ENCODE results near the gene AXIN1.
"Not testable (repeated sequence)": the region's sequence is repeated elsewhere in the genome, so short reads cannot be mapped to it uniquely, and the experiment has no call there.

The AXIN1 gene

DNA sequence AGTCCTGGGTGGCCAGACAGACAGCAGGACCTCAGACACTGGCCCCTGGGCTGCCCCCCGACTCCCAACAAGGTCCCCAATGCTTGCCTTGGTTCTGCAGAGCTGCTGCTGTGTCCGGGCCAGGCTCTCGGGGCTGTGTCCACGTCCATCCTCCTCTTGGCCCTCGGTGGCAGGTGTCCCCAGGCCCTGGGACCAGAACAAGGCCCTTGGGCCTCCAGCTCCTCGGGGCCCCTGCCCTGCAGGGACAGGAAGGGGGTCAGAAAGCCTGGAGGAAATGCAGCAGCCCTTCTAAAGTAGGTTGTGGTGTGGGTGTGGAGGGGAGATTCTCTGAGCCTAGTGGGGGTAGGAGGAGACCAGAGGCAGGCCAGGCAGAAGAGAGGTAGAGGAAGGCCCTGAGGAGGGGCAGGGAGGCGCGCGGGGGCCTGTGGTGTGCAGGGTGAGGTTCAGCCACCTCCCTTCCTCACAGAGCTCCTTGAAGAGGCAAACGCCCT is 2.5 kb upstream of the AXIN1 start:
- DNase-seq (ENCODE audit: low read depth, low spot score) = no peak

DNA sequence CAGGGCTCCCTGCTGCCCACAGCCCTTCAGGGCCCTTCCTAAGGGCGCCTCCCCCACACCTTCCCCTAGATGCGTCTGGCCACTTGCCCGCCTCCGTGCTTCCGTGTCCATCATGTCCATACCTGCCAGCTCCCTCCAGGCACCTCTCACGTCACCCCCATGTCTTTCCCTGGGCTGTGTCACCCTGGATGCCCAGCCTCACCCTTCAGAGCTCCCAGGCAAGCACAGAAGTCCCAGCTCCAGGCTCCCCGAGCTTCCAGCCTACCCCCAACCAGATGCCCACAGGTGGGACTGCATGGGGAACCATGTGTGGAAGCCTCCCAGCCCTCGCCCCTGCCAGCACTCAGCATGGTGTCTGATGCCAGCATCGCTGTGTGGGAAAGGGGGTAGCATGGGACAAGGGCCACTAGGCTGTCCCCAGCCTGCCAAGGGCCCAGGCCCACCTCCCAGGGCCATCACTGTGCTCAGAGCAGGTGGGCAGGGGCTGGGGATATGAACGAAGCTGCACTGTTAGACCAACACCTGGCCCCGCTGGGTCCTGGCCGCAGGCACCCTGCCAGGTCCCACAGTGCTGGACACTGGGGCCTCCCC is 1.9 kb upstream of the AXIN1 start:
- DNase-seq (ENCODE audit: low read depth, low spot score) = no peak

DNA sequence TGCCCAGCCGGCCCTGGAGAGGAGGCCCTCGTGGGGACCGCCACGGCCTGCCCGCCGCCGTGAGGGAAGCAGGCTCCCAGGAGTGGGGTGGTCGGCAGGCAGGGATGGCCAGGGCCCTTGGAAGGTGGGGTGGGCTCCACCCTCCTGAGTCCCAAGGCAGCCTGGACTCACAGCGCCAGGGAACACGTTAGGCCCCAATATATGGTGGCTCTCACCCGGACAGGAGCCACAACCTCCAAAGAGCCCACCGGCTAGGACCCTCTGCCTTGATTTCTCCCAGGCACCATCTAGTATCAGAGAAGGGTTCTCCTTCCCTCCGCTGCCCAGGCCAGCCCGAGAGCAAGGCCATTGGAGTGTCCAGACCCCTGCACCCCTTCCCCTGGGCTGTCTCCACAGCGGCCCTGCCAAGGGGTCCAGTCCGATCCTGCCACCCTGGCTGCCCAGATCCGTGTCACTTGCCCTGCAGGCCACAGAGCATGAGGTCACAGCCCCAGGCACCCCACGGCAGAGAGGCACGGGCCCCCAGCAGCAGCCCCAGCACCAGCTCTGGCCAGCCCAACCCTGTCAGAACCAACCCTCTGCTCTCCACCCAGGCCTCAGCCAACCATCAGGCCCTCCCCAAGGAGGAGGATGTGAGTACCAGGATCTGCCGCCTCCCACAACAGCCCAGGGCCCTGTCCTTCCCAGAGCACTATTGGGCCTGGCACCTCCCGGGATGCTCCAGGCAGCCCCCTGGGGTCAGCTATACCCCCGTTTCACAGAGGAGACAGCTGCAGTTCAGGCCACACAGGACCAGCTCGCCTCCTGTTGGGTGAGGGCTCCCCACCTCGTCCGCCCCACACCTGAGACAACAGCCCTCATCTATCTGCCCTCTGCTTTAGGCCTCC is 1.1 kb upstream of the AXIN1 start:
- DNase-seq (ENCODE audit: low read depth, low spot score) = no peak

DNA sequence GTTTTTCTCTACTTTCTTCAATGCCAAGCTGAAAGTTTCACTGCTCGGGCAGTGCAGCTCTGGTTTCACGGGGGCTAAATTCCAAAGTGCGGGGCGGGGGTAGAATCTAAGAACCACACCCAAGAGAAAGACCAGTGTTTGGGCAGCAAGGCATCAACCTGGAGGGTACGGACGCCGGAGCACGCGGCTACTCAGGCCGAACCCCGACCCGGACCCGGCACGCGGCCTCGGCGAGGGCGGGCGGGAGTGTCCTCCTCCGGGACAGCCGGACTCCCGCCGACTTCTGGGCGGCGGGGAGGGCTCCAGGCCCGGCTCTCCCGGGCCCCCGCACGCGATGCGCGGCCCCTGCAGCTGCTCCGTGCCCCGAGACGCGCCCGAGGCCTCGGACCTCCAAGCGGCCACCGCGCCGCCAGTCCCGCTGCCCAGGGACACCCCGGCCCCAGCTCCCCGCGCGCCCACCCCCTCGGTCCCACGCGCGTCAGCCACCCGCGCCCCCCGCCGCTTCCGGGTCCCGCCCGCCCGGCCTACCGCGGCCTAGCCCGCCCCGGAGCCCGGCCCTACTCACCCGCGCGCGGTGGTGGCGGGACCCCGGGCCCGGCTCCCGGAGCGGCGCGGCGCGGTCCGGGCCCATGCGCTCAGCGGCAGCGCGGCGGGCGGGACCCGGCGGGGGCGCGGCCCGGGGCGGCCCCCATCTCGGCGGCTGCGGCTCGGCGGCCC is 561 bp downstream of the AXIN1 start:
- DNase-seq (ENCODE audit: low read depth, low spot score) = no peak

DNA sequence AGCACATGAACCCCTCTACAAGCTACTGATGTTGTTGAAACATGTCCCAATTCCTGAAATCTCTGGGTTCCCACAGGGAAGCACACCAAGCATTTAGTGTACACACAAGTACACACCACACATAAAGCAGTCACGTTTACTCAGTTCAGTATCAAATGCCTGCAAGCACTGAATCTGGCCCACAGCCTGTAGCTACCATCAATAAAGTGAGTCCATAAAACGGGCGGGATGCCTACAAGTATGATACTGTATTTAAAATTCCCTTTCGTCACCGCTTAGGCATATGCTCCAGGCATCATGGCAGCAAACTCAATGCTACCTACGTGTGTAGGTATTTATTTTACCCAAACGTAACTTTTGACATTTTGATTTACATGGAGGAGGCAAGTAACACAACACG is 2.3 kb downstream of the AXIN1 start:
- DNase-seq (ENCODE audit: low read depth, low spot score) = no peak

DNA sequence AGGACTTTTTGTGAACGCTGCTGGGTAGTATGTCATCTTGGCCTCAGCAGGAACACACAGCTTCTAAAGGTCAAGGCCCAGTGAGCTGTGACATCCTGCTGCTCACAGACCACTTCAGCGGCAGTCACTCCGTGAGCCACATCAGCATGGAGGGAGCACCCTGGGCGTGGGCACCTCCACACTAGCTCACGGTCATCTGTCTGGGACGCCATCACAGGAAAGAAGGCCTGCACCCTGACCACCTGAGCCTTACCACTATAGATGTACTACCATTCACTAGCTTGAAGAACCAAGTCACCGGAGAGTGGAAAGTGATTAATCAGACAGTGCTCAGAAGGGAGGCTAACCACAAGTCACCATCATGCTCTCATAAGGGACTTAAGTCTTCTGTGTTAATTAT is 3.3 kb downstream of the AXIN1 start:
- no peak for DNase-seq (ENCODE audit: low read depth, low spot score)

DNA sequence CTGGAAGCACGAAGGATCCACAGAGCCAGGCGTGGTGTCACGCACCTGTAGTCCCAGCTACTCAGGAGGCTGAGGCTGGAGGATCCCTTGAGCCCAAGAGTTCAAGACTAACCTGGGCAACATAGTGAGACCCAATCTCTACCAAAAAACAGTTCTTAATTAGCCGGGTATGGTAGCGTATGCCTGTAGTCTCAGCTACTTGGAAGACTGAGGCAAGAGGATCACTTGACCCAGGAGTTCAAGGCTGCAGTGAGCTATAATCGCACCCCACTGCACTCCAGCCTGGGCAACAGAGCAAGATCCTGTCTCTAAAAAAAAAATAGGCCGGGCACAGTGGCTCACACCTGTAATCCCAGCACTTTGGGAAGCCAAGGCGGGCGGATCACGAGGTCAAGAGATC is 4.0 kb downstream of the AXIN1 start:
- not testable (repeated sequence) for DNase-seq (ENCODE audit: low read depth, low spot score)

DNA sequence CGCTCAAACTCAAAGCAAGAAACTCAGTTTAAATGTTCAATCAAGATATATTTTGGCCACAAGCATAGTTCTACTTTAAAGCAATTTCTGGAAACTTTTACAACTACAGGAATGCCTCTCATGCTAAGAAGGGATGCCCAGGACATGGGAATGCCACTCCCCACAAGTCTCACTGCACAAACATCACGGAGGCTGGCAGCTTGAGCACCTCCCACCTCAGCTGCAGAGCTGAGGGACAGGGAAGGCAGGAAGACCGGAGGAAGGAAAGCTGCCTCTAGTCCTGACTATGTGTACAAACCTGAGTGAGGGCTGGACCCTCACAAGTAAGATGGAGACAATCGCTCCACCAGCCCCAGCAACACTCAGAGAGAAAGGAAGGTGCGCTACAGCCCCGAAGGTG is 5.3 kb downstream of the AXIN1 start:
- DNase-seq (ENCODE audit: low read depth, low spot score) = no peak

DNA sequence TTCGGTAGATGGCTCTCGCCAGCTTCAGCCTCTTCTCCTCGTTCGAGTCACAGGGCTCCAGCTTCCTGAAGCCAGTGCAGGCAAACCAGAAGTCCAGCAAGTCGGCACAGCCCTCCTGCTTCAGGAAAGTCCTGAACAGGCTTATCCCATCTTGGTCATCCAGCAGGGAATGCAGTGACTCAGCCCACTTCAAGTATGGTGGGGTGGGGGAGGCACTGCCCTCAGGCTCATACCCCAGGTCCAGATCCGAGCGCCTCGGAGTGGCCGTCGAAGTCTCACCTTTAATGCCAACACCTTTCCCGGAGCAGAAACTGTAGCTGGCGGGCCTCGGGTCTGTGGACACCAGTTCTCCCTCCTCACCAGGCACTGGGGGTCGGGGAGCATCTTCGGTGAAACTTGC is 5.9 kb downstream of the AXIN1 start:
- DNase-seq (ENCODE audit: low read depth, low spot score) = no peak

DNA sequence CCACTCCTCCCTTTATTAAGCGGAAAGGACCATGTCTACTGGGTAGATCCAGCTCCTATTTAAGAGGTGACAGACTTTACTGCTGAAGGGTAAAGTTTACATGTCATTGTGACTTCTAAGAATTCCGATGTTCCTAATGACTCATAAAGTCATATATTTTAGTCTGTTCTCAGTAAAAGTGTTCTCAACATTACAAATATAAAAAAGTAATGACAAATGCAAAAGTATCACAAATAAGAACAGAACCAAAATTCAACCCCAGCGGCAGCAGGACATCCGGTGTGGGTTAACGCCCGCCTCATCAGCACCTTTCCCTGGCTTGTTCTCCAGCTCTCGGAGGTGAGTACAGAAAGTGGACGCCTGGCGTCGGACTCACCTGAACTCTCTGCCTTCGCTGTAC is 6.8 kb downstream of the AXIN1 start:
- no peak for DNase-seq (ENCODE audit: low read depth, low spot score)

DNA sequence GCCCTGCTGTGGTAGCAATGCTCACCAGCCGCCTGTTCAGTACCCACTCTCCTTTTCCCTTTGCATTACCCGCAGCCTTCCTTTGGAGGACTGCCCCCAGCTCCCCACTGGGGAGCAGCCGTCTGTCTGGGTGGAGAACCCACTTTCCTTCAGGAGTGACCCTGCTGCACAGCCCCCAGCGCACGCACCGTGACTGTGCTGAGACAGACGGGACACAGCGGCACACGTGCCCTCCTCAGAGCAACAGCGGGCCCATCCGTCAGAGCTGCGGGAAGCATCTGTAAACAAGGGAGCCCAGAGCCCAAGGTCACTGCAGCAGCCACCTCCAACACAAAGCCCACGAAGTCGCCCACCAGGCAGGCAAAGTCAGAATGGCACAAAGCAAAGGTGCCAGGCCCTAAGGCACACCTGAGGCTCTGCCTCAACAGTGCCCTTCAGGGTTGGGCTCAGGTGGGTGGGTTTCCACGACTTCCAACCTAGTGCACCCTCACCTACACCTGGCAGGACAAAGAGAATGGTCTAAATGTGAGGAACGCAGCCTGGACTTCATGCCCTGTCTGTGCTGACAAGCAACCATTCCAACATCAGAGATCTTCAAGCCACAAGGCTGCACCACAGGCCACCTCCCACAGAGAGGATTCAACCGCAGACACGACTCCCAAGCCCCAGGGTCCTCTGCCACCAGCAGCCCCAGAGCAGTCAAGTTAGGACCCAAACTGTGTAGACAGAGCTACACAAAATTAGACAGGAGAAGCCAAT is 9.9 kb downstream of the AXIN1 start:
- DNase-seq (ENCODE audit: low read depth, low spot score) = no peak

DNA sequence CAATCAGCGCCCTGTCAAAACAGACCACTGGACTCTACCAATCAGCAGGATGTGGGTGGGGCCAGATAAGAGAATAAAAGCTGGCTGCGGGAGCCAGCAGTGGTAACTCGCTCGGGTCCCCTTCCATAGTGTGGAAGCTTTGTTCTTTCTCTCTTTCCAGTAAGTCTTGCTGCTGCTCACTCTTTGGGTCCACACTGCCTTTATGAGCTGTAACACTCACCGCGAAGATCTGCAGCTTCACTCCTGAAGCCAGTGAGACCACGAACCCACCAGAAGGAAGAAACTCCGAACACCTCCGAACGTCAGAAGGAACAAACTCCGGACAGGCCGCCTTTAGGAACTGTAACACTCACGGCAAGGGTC is 10.6 kb downstream of the AXIN1 start:
- DNase-seq (ENCODE audit: low read depth, low spot score) = not testable (repeated sequence)

DNA sequence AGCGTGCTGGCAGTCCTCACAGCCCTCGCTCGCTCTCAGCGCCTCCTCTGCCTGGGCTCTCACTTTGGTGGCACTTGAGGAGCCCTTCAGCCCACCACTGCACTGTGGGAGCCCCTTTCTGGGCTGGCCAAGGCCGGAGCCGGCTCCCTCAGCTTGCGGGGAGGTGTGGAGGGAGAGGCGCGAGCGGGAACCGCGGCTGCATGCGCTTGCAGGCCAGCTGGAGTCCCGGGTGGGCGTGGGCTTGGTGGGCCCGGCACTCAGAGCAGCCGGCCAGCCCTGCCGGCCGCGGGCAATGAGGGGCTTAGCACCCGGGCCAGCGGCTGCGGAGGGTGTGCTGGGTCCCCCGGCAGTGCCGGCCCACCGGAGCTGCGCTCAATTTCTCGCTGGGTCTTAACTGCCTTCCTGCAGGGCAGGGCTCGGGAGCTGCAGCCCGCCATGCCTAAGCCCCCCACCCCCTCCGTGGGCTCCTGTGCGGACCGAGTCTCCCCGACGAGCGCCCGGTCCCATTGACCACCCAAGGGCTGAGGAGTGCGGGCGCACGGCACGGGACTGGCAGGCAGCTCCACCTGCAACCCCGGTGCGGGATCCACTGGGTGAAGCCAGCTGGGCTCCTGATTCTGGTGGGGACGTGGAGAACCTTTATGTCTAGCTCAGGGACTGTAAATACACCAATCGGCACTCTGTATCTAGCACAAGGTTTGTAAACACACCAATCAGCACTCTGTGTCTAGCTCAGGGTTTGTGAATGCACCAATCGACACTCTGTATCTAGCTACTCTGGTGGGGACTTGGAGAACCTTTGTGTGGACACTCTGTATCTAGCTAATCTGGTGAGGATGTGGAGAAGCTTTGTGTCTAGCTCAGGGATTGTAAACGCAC is 11.2 kb downstream of the AXIN1 start:
- not testable (repeated sequence) for DNase-seq (ENCODE audit: low read depth, low spot score)

DNA sequence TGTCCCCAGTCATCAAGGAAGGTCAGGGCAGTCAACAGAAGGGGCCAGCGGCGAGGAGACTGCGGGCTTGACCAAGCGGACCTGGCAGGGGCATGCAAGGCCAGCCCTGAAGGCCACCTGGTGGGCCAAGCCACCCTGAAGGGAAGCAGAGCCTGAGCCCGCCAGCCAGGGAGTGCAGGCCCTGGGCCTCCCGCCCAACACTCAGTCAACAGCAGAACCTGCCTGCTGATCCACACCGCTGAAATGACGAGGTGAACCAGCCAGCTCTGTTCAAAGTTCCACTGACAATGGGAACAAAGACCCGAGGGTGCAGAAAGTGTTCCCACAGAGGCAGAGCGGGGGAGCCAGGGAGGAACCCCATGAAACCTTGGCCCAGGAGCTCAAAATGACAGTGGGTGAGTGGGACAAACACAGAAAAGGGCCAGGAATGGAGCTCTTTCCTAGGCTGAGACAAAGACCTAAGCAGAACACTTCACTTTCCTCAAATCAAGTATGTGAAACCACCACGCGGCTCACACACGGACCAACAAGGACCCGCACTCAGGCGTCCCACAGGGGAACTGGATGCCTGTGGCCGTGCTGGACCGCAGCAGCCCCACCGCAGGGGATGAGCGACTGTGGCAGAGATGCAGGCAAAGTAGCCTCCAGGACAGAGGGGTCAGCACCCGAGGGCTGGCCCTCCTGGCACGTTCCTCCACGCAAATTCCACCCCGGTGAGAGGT is 12.0 kb downstream of the AXIN1 start:
- DNase-seq (ENCODE audit: low read depth, low spot score) = no peak

DNA sequence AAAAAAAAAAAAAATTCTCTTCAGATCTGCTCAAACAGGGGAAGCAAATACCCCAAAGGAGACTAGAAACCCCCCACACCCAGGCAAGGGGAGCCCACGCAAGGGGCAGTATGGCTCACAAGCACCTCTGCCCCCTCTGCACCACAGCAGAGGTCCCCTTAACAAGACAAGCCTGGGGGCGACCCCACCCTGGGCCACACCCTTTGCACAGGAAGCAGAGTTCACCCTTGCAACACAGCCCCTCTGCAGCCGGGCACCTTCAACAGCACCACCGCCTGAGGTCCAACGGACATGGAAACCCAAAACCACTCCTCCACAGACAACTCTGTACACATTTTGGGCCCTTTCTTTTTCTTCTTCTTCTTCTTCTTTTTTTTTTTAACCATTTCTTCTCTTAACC is 12.8 kb downstream of the AXIN1 start:
- no peak for DNase-seq (ENCODE audit: low read depth, low spot score)

DNA sequence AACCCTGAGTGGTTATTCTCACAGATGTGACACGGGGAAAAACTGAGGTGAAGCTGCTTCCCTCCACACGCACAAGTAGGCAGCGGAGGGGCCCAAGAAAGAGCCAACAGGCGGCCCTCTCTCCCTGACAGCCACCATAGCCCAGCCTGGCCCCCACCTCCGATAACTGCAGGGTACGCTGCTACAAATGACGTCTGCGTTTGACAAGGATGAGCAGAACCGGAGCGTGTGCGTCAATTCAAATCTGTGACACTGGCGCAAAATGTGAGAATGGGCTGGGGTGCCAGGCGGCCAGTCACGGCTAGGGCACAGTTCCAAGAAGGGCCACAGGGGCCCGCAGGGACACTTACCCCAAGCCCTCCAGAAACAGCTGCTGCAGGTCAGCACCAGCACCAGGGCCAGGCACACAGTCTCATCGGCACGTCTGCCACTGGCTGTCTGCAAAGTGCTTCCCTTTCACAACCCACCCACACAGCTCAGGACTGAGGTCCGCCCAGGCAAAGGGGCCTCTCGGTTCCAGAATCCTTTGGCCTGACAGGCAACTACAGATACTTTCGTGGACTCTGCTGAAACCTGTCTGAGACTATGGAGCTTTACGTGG is 14.4 kb downstream of the AXIN1 start:
- no peak for DNase-seq (ENCODE audit: low read depth, low spot score)

DNA sequence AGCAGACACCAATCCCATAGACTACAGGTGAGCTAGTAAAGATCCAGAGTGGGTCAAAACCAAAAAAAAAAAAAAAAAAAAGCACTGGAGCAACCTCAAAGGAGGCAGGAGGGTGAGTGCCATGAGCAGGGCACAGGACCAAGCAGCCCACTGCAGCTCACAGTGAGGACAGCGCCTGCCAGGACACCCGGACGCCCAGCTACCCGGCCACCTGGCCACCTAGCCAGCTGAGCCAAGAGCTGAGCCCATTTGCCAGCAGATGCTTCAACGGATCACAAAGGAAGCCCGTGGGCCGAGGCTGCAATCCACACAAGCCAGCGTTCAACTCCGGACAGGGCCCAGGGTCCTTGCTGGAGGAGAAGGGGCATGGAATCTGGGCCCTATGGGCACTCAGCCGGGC is 15.1 kb downstream of the AXIN1 start:
- DNase-seq (ENCODE audit: low read depth, low spot score) = no peak

DNA sequence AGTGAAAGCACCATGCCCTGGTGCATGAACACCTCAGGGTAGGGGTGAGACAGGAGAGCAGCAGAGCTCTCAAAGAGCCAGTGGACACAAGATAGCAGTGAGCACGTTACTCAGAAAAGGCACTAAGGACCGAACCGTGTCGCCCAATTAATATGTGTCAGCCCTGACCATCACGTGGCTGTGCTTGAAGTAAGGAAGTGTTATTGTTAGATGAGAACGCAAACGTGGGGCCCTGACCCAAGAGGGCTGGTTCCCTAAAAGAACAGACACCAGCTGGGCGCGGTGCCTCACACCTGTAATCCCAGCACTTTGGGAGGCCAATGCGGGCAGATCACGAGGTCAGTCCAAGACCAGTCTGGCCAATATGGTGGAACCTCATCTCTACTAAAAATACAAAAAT is 16.3 kb downstream of the AXIN1 start:
- DNase-seq (ENCODE audit: low read depth, low spot score) = no peak

DNA sequence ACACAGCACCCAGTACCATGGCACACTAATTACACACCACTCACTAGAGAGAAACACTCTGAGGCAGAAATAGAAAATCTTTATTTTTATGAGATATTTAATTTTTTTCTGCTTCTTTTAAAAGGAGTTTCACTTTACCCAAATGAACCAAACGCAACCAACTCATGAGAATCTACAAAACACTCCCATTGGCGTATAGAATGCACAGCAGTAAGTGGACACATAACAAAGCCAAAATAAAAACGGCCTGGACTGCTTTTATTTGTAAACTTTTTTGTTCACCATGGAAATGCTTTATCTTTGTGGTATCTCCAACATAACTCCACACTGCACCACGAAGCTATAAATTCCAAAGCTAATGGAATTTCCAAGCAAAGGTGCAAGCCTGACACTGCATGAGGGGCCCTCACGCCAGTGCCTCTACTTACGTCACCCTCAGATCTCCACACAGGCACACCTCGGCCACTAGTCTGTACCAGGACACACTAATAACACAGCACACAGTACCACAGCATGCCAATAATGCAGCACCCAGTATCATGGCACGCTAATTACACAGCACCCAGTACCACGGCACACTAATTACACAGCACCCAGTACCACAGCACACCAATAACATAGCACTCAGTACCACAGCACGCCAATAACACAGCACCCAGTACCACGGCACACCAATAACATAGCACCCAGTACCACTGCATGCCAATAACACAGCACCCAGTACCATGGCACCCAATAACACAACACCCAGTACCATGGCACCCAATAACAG is 17.5 kb downstream of the AXIN1 start:
- DNase-seq (ENCODE audit: low read depth, low spot score) = not testable (repeated sequence)
